Upper lobe of right lung (tissue), 1 donor: ENCODE measurements around the gene VPS35. TPM values are rescaled to one million over a fixed set of nuclear protein-coding genes. Genes with fewer than 3 reads are reported as not detected.
"Not testable (repeated sequence)": the region's sequence is repeated elsewhere in the genome, so short reads cannot be mapped to it uniquely, and the experiment has no call there.

ENCODE experiments used
- ATAC-seq: fragments of 200-7000 bp; cut with Tn5 transposase; one replicate; pipeline ENCODE4 v1.9.1; 2020; ENCODE audit warnings: mild to moderate bottlenecking, moderate library complexity
- DNase-seq: peaks from one replicate; pipeline ENCODE4 v3.0.0-alpha.2; 2020
- H3K27ac ChIP-seq: fragments of 200-600 bp; one replicate; pipeline ENCODE4 v1.8.0; 2022
- H3K27me3 ChIP-seq: fragments of 200-600 bp; one replicate; pipeline ENCODE4 v1.8.0; 2022; ENCODE audit warnings: mild to moderate bottlenecking
- H3K36me3 ChIP-seq: fragments of 200-600 bp; one replicate; pipeline ENCODE4 v1.8.0; 2022
- H3K4me1 ChIP-seq: fragments of 200-600 bp; one replicate; pipeline ENCODE4 v1.8.0; 2022
- H3K4me3 ChIP-seq: fragments of 200-600 bp; one replicate; pipeline ENCODE4 v1.8.0; 2022; ENCODE audit warnings: mild to moderate bottlenecking
- H3K9me3 ChIP-seq: fragments of 200-600 bp; one replicate; pipeline ENCODE4 v1.8.0; 2022
- CTCF ChIP-seq: fragments of 200-600 bp; IDR thresholded peaks from one replicate; pipeline ENCODE4 v1.8.0; 2022; ENCODE audit warnings: antibody characterized with exemption
- intact Hi-C: fragments of 100-400 bp; cut with DNase I; formaldehyde crosslinking; loops from one replicate; pipeline ENCODE4 v1.11.0; 2022
- total RNA-seq: library from RNA; stranded (reverse); fragmentation: NEBNext Ultra II Directional; extraction: Animal tissue kit (Norgen Biotek cat#: 25700); gene quantifications from one replicate; pipeline ENCODE4 v1.2.1, GENCODE V29; 2021
- donor health status: DM: no; HTN: yes; CAD: no; lungs with severe emphysema.

VPS35 gene
- total RNA-seq, 1 donor from 2014 or later: 87.6 TPM

GRCh38 chr16:46690281-46691178, 1.6 kb upstream of the VPS35 start:
- H3K27ac ChIP-seq: no peak overlapping the region
- no peak for DNase-seq
- intact Hi-C loops: no loop called here

GRCh38 chr16:46689365-46690280, 645 bp upstream of the VPS35 start, which contains the start of gene ORC6:
TSS of gene ORC6 (plus strand) at chr16:46689659. CDS start at chr16:46689706, 47 bp downstream.
- no peaks in the 10 kb centered on the region for H3K9me3 ChIP-seq
- H3K36me3 ChIP-seq: no peaks in the 10 kb centered on the region
- peaks cover 32% of the 10 kb centered on the region for H3K4me1 ChIP-seq
- H3K27me3 ChIP-seq: no peaks in the 10 kb centered on the region
- peak; percentile 91 for ATAC-seq
- peak within 1 kb of the TSS; percentile 91 for H3K27ac ChIP-seq
- intact Hi-C loops: no loop called here
- peak; percentile 99 for DNase-seq
- TF ChIP-seq CTCF: peak; percentile 29
- H3K4me3 ChIP-seq: peak within 1 kb of the TSS; percentile 89

More at GRCh38 chr16:46690281-46691178, 1.6 kb upstream of the VPS35 start:
- no peak for ATAC-seq
- Histone ChIP-seq H3K36me3 (no peaks in the 10 kb centered on the region), H3K9me3 (no peaks in the 10 kb centered on the region), H3K4me3 (peak overlapping the region; percentile 89), H3K27me3 (no peaks in the 10 kb centered on the region), H3K4me1 (peaks cover 32% of the 10 kb centered on the region)
- no peak for TF ChIP-seq CTCF

GRCh38 chr16:46688101-46688653, 801 bp downstream of the VPS35 start:
- peak overlapping the region; percentile 89 for H3K4me3 ChIP-seq
- intact Hi-C loops: no loop called here
- H3K27ac ChIP-seq: peak overlapping the region; percentile 91
- H3K27me3 ChIP-seq: no peaks in the 10 kb centered on the region
- H3K36me3 ChIP-seq: no peaks in the 10 kb centered on the region
- peaks cover 32% of the 10 kb centered on the region for H3K4me1 ChIP-seq
- ATAC-seq (peak; percentile 5), DNase-seq (no peak)
- H3K9me3 ChIP-seq: no peaks in the 10 kb centered on the region
- no peak for TF ChIP-seq CTCF

- intact Hi-C loops: no loop called here
- DNase-seq (no peak), ATAC-seq (no peak)
- no peak overlapping the region for H3K27ac ChIP-seq
- no peaks in the 10 kb centered on the region for H3K36me3 ChIP-seq
- H3K4me3 ChIP-seq: peak overlapping the region; percentile 89
- no peak for TF ChIP-seq CTCF
- H3K27me3 ChIP-seq: no peaks in the 10 kb centered on the region
- peaks cover 32% of the 10 kb centered on the region for H3K4me1 ChIP-seq
- no peaks in the 10 kb centered on the region for H3K9me3 ChIP-seq
These were observed 1.5 kb downstream of the VPS35 start for GRCh38 chr16:46687486-46687885.

- intact Hi-C loops: no loop called here
- no peaks in the 10 kb centered on the region for H3K27me3 ChIP-seq
- no peak overlapping the region for H3K4me3 ChIP-seq
- H3K4me1 ChIP-seq: peaks cover 32% of the 10 kb centered on the region
- no peak for TF ChIP-seq CTCF
- H3K9me3 ChIP-seq: no peaks in the 10 kb centered on the region
- ATAC-seq (no peak), DNase-seq (no peak)
- H3K36me3 ChIP-seq: peaks cover 3% of the 10 kb centered on the region
- no peak overlapping the region for H3K27ac ChIP-seq
These were observed 2.0 kb downstream of the VPS35 start for GRCh38 chr16:46686815-46687473.

- H3K4me3 ChIP-seq, H3K27ac ChIP-seq, H3K9me3 ChIP-seq, DNase-seq, intact Hi-C loops, H3K4me1 ChIP-seq, ATAC-seq, H3K27me3 ChIP-seq: not testable (repeated sequence)
- peaks cover 51% of the 10 kb centered on the region for H3K36me3 ChIP-seq
These were observed 7.1 kb downstream of the VPS35 start for GRCh38 chr16:46681867-46682266.

- H3K36me3 ChIP-seq: peaks cover 90% of the 10 kb centered on the region
These were observed 11.0 kb downstream of the VPS35 start for GRCh38 chr16:46677943-46678342.

More at GRCh38 chr16:46677943-46678342, 11.0 kb downstream of the VPS35 start:
- ATAC-seq, H3K9me3 ChIP-seq, H3K27me3 ChIP-seq, DNase-seq, H3K4me1 ChIP-seq, intact Hi-C loops, H3K4me3 ChIP-seq, H3K27ac ChIP-seq: not testable (repeated sequence)
